Dendritic cell treated with granulocyte-macrophage colony-stimulating factor and Interleukin-4, amounts not matched to agents 40 ng/mL and 50 ng/mL, for 4 days (primary cell): Measurements from ENCODE around the gene BEGAIN.

Experiments used
- H3K27ac Mint-ChIP-seq: one replicate; pipeline ENCODE4 v1.8.0; 2022; ENCODE audit warnings: mild to moderate bottlenecking, mixed read lengths
- H3K27me3 Mint-ChIP-seq: one replicate; pipeline ENCODE4 v1.8.0; 2022; ENCODE audit warnings: mild to moderate bottlenecking, mixed read lengths
- H3K36me3 Mint-ChIP-seq: one replicate; pipeline ENCODE4 v1.8.0; 2022; ENCODE audit warnings: low read depth, mixed read lengths
- H3K4me1 Mint-ChIP-seq: one replicate; pipeline ENCODE4 v1.8.0; 2022; ENCODE audit warnings: low read depth, mixed read lengths
- H3K4me3 Mint-ChIP-seq: one replicate; pipeline ENCODE4 v1.8.0; 2022; ENCODE audit warnings: mild to moderate bottlenecking, moderate library complexity, mixed read lengths
- H3K9me3 Mint-ChIP-seq: one replicate; pipeline ENCODE4 v1.8.0; 2022; ENCODE audit warnings: mixed read lengths
- intact Hi-C: fragments of 100-400 bp; cut with micrococcal nuclease; formaldehyde crosslinking; loops from one replicate; pipeline ENCODE4 v1.15.0; 2022

The BEGAIN gene

DNA sequence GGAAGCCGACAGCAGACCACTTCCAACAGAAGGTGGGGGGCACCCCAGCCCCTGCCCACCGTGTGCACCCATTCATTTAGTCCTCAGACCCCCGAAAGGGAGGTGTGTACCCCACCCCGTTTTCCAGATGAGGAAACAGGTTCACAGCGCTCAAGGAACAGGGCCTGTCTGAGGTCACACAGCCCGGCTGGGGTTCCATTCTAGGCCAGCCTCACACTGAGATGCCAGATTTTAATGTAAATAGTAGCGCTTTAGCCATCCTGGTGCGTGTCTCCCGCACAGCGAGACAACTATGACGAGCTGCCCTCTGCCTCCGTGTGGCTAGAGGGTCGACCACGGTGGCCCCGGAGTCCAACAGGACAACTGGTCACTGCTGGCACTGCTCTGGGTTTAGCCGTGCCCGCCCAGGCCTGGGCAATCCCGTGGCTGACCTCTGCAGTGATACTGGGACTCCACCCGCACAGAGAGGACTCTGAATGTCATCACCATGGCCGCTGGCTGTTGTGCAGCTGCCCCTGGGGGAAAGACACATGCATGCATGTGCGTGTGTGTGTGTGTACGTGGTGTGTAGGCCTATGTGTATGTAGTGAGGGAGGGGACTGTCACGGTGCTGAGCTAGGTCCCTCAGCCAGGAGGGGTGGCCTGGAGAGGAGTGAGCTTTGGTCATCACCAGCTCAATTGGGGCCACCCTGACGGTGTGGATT, 31.6 kb downstream of the BEGAIN start:
- peaks cover 58% of the 10 kb centered on the region for H3K4me1 Mint-ChIP-seq

DNA sequence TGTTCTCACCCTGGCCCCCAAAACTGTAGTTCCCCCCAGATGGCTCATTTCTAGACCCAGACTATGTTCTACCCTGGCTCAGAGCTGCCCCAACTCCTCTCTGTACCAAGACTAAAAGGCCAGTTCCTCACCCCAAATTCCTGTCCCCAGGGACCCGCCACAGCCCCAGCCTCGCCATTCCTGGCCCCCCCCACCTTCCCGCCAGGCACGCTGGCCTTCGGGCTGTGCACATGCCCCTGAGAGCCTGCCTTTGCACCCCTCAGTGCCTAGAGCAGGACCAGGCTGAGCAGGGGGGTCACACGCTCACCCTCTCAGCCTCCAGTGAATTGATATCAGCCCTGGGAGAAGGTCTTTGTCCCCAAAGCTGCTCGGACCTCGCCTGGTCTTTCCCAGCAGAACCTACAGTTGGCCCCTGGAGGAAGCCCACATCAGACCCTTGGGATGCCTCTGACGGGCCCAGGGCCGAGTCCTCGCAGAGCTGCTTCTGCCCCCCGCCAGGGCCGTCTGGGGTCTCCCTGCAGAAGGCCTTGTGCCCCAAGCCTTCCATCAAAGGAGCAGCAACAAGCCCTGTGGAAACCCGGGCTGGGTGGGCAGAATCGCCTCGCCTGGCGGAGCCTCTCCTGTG, 32.4 kb downstream of the BEGAIN start:
- intact Hi-C loops = no loop called here
- H3K36me3 Mint-ChIP-seq = no peaks in the 10 kb centered on the region
- H3K27me3 Mint-ChIP-seq = peaks cover 58% of the 10 kb centered on the region
- peak overlapping the region; percentile 66 for H3K27ac Mint-ChIP-seq
- H3K4me3 Mint-ChIP-seq = no peak overlapping the region
- H3K9me3 Mint-ChIP-seq = no peaks in the 10 kb centered on the region
- H3K4me1 Mint-ChIP-seq = peaks cover 58% of the 10 kb centered on the region

More for the DNA sequence above, 31.6 kb downstream of the BEGAIN start:
- Mint-ChIP-seq H3K36me3 (no peaks in the 10 kb centered on the region), H3K4me3 (no peak overlapping the region), H3K9me3 (no peaks in the 10 kb centered on the region), H3K27me3 (peaks cover 53% of the 10 kb centered on the region), H3K27ac (peak overlapping the region; percentile 66)
- intact Hi-C loops = no loop called here

GRCh38 chr14:100554082-100554677, 33.0 kb downstream of the BEGAIN start:
- H3K36me3 Mint-ChIP-seq = no peaks in the 10 kb centered on the region
- H3K27me3 Mint-ChIP-seq = peaks cover 60% of the 10 kb centered on the region
- no peak overlapping the region for H3K4me3 Mint-ChIP-seq
- peak overlapping the region; percentile 66 for H3K27ac Mint-ChIP-seq
- H3K9me3 Mint-ChIP-seq = no peaks in the 10 kb centered on the region
- intact Hi-C loops = no loop called here
- peaks cover 62% of the 10 kb centered on the region for H3K4me1 Mint-ChIP-seq

GRCh38 chr14:100553471-100553870, 33.7 kb downstream of the BEGAIN start:
- Mint-ChIP-seq H3K27me3 (peaks cover 62% of the 10 kb centered on the region), H3K9me3 (no peaks in the 10 kb centered on the region), H3K4me1 (peaks cover 64% of the 10 kb centered on the region), H3K4me3 (no peak overlapping the region), H3K36me3 (no peaks in the 10 kb centered on the region), H3K27ac (peak overlapping the region; percentile 66)
- intact Hi-C loops = no loop called here

DNA sequence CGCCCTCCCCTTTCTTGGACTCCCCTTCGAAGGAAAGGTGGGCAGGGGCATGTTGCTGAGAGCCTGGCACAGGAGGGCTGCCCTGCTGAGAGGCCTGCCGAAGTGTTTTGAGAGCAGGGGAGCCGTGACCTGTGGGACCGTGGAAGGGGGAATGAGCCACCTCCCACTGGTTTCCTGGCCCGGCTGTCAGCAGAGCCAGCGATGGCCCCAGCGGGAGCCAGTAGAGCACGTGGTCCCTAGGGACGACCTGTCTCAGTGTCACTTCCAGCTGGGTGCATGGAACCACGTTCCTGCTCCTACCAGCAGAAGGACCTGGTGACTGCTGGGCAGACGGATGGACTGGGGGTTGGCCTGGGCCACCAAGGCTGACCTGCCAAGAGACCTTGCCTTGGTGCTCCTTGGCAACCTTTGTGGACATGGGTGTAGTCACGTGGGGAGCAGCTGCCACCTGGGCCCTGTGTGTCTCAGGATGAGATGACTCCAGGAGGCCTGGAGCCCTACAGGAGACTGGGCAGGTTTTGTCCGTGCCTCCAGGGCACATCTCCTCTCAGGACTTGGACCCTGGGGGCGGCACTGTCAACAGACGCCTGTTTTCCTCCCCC, 34.6 kb downstream of the BEGAIN start:
- Mint-ChIP-seq H3K4me1 (peaks cover 64% of the 10 kb centered on the region), H3K4me3 (no peak overlapping the region)
- intact Hi-C loops = no loop called here

DNA sequence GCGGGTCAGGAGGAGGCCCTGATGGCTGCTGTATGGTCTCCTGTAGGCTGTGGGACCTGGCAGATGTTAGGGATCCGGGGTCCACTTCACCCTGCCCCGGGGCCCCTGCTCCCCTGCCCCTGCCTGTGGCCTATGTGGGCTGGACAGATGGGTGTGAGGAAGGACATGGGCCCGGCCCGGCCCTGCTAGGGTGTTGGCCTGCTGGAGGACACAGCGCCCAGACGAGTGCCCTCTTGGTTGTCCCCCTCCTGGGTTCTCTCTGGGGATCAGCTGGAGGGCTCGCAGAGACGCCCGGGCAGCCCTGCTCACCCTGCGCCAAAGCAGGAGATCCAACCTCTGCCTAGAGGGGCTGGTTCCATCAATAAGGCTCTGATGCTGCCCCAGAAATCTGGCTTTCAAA, 36.2 kb downstream of the BEGAIN start:
- intact Hi-C loops = no loop called here
- Mint-ChIP-seq H3K9me3 (no peaks in the 10 kb centered on the region), H3K27ac (no peak overlapping the region), H3K4me3 (no peak overlapping the region), H3K4me1 (peaks cover 64% of the 10 kb centered on the region), H3K27me3 (peaks cover 62% of the 10 kb centered on the region), H3K36me3 (no peaks in the 10 kb centered on the region)

More for the DNA sequence above, 34.6 kb downstream of the BEGAIN start:
- no peaks in the 10 kb centered on the region for H3K36me3 Mint-ChIP-seq
- H3K9me3 Mint-ChIP-seq = no peaks in the 10 kb centered on the region
- peaks cover 59% of the 10 kb centered on the region for H3K27me3 Mint-ChIP-seq
- peak overlapping the region; percentile 66 for H3K27ac Mint-ChIP-seq

DNA sequence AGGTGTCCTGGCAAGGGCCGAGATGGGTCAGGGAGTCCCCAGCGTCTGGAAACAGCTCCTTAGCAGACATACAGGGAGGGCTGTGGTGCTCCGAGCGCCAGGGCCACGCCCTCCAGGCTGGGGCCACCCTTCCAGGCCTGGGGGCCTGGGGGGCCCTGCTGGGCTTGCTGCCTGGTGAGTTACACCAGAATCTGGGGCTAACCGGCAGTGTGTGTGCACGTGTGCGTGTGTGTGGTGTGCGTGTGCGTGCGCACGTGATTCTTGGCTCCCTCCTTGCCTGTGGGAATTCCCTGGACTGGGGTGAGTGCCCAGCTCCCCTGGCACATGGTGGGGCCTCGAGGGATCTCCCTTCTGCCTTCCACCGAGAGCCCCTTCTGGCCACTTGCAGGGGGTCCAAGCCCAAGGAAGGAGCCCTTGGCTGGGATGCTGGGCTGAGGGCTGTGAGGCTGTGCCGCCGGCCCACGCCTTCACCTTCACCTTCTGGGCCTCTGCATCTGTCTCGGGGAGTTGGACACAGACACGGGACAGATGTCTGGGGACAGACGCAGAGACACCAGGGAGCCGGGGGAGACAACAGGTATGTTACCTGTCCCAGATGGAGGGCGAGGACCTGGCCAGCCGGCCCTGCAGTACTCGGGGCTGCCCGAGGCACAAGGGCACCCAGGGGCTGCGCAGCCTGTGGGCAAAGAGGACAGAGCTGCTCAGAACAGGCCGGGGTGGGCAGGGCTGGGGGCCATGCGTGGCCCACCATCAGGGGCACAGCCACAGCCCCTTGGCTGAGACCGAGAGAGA, 37.2 kb downstream of the BEGAIN start:
- peaks cover 63% of the 10 kb centered on the region for H3K27me3 Mint-ChIP-seq
- no peak overlapping the region for H3K4me3 Mint-ChIP-seq
- H3K9me3 Mint-ChIP-seq = no peaks in the 10 kb centered on the region
- H3K36me3 Mint-ChIP-seq = no peaks in the 10 kb centered on the region
- H3K4me1 Mint-ChIP-seq = peaks cover 57% of the 10 kb centered on the region
- intact Hi-C loops = loop anchor here (5.0 kb wide), 1 partner anchor 67 kb away; no protein-coding TSS in a partner anchor
- no peak overlapping the region for H3K27ac Mint-ChIP-seq

DNA sequence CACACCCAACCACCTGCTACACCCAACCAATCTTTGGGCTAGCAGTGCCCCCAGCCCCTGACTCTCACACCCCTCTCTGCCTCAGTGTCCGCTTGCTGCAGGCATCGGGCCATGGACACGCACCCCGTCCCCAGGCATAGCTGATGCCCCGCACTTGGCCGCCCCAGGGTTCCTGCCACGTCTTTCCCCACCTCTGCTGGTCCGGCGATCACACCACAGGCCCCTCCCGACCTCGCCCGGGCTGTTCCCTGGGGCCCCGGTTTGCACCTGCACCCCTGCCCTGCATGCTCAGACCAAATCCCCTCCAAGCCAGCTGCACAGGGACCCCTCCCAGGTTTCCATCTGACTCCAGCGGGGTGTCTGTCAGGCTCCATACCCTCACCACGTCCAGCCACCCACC, 38.3 kb downstream of the BEGAIN start:
- Mint-ChIP-seq H3K4me3 (no peak overlapping the region), H3K36me3 (no peaks in the 10 kb centered on the region), H3K27me3 (peaks cover 56% of the 10 kb centered on the region), H3K4me1 (peaks cover 47% of the 10 kb centered on the region), H3K9me3 (no peaks in the 10 kb centered on the region), H3K27ac (peak overlapping the region; percentile 65)
- intact Hi-C loops = loop anchor here (5.0 kb wide), 1 partner anchor 68 kb away; no protein-coding TSS in a partner anchor

DNA sequence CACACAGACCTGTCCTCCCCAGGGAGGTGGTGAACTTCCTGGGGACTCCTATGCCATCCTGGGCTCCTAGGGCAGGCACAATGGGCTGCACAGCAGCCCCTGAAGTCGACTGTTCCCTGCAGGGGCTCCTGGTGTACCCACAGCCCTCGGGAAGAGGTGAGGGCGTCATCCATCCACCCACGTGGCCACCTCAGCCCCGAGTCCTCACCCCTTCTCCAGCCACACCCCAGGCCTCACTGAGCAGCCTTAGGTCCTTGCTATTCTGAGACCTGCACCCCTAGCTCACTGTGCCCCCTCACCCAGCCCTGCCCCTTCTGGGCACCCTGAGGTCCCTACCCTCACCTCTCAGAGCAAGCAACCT, 38.9 kb downstream of the BEGAIN start:
- peaks cover 40% of the 10 kb centered on the region for H3K4me1 Mint-ChIP-seq
- no peaks in the 10 kb centered on the region for H3K9me3 Mint-ChIP-seq
- peaks cover 52% of the 10 kb centered on the region for H3K27me3 Mint-ChIP-seq
- intact Hi-C loops = loop anchor here (5.0 kb wide), 1 partner anchor 69 kb away; no protein-coding TSS in a partner anchor
- no peak overlapping the region for H3K4me3 Mint-ChIP-seq
- H3K27ac Mint-ChIP-seq = peak overlapping the region; percentile 80
- no peaks in the 10 kb centered on the region for H3K36me3 Mint-ChIP-seq

DNA sequence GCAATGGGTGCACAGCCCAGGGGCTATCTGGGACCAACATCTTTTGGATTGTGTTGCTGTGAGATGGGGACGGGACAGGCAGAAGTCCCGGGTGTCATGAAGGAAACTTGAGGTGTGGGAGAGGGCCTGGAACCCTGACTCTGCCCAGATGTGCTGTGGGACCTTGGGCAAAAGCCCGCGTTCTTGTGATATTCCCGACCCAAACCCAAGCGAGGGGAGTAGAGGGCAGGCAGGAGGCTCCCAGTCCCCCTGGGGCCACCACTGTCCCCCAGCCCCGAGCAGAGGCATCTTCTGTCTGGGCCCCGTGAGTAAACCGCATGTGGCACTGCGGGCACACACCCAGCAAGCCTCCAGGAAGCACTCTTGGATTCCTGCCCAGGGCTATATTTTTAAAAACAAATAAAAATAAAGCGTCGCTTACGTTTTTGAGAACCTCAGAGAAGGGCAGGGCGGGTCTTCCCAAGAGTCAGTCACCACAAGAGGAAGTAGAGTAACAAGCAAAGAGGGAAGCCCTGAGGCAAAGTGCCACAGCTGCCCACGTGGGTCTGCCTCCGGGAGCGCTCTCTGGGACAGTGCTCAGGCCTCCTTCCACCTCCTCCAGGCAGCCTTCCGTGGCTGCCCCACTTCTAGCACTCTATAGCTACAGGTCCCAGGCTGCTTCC, 39.5 kb downstream of the BEGAIN start:
- Mint-ChIP-seq H3K4me3 (peak overlapping the region; percentile 39), H3K27ac (peak overlapping the region; percentile 80), H3K27me3 (peaks cover 50% of the 10 kb centered on the region), H3K9me3 (no peaks in the 10 kb centered on the region), H3K4me1 (peaks cover 39% of the 10 kb centered on the region), H3K36me3 (no peaks in the 10 kb centered on the region)
- intact Hi-C loops = loop anchor here (2.0 to 5.0 kb wide), 2 partner anchors 70 to 171 kb away; partner anchors contain the start of gene WDR25

GRCh38 chr14:100546051-100546443, 41.2 kb downstream of the BEGAIN start:
- Mint-ChIP-seq H3K4me1 (peaks cover 39% of the 10 kb centered on the region), H3K27ac (peak overlapping the region; percentile 80), H3K4me3 (peak overlapping the region; percentile 24), H3K9me3 (no peaks in the 10 kb centered on the region), H3K27me3 (peaks cover 45% of the 10 kb centered on the region), H3K36me3 (no peaks in the 10 kb centered on the region)
- intact Hi-C loops = loop anchor here (2.0 to 5.0 kb wide), 2 partner anchors 71 to 169 kb away; partner anchors contain the start of gene WDR25

DNA sequence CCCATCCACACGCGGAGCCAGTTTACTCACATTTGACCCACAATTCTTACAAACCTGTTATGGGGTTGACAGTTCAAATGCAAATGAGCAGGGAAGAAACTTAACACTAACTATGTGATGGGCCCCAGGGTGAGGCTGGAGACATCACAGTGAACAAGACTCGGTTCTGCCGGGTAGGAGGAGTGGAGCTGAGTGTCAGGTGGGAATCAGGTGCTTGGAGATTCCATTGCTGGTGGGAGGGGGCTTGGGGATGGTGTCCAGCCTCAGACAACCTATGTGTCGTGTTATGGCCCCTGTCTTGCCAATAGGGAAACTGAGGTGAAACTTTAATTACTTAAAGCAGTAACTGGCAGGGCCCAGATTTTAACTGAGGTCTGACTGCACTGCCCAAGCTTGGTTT, 41.9 kb downstream of the BEGAIN start:
- H3K27me3 Mint-ChIP-seq = peaks cover 42% of the 10 kb centered on the region
- no peak overlapping the region for H3K27ac Mint-ChIP-seq
- H3K4me1 Mint-ChIP-seq = peaks cover 39% of the 10 kb centered on the region
- H3K4me3 Mint-ChIP-seq = no peak overlapping the region
- H3K9me3 Mint-ChIP-seq = no peaks in the 10 kb centered on the region
- H3K36me3 Mint-ChIP-seq = no peaks in the 10 kb centered on the region
- intact Hi-C loops = loop anchor here (5.0 kb wide), 1 partner anchor 72 kb away; no protein-coding TSS in a partner anchor
